K562 (cell line): ENCODE measurements around the gene RIC8B. TPM values are rescaled to one million over a fixed set of nuclear protein-coding genes. Genes with fewer than 3 reads are reported as not detected.

Experiments
- EP300 ChIP-seq: IDR thresholded peaks from 2 replicates; pipeline ENCODE4 v1.6.1; 2012; ENCODE audit warnings: low read length, improper control_type of control experiment
- GATAD2A ChIP-seq: fragments of 450-650 bp; IDR thresholded peaks from 2 replicates; pipeline ENCODE4 v1.6.1; 2017
- HNRNPLL ChIP-seq: fragments of 200-400 bp; formaldehyde crosslinking; IDR thresholded peaks from 2 replicates; pipeline ENCODE4 v1.6.1; 2017; ENCODE audit warnings: low read length, low read depth, mild to moderate bottlenecking; ENCODE audit not compliant: poor library complexity, severe bottlenecking
- KLF10 ChIP-seq: fragments of 250-450 bp; sonication (Bioruptor Pico); IDR thresholded peaks from 2 replicates; pipeline ENCODE4 v1.6.1; 2021; ENCODE audit warnings: matching md5 sums
- LEF1 ChIP-seq: fragments of 450-650 bp; IDR thresholded peaks from 2 replicates; pipeline ENCODE4 v1.6.1; 2016; ENCODE audit warnings: mild to moderate bottlenecking
- MAZ ChIP-seq, 2 experiments: fragments of 450-650 bp in 1 of 2; sonication (generic) in 1 of 2; formaldehyde crosslinking; IDR thresholded peaks in 1 of 2; conservative IDR thresholded peaks in 1 of 2; 2 replicates each; pipeline versions ENCODE4 v1.4.0 to v1.5.0; 2020; ENCODE audit warnings: mild to moderate bottlenecking in 1 of 2, missing genetic modification reagents in 1 of 2
- PATZ1 ChIP-seq: fragments of 250-450 bp; sonication (Bioruptor Pico); IDR thresholded peaks from 2 replicates; pipeline ENCODE4 v1.5.0; 2020; ENCODE audit warnings: mild to moderate bottlenecking, borderline replicate concordance
- PBX2 ChIP-seq, 2 experiments: IDR thresholded peaks in 1 of 2; conservative IDR thresholded peaks in 1 of 2; 2 replicates each; pipeline ENCODE4 v1.6.1; 2016; ENCODE audit warnings: low read depth in 2 of 2, mild to moderate bottlenecking in 1 of 2, missing compliant biosample characterization in 1 of 2, missing genetic modification characterization in 1 of 2, moderate library complexity in 1 of 2
- ZSCAN32 ChIP-seq: fragments of 450-650 bp; formaldehyde crosslinking; IDR thresholded peaks from 2 replicates; pipeline ENCODE4 v1.4.0; 2020; ENCODE audit warnings: mild to moderate bottlenecking, moderate library complexity
- polyA plus RNA-seq, 8 experiments: library from polyadenylated mRNA; depleted of rRNA in 4 of 8; stranded (reverse) in 5 of 8; unstranded in 3 of 8; fragments of >200 nt; fragmentation: Nextera tagmentation in 2 of 8; fragmentation: Illumina TruSeq in 1 of 8; extraction: Ambion mirVana in 2 of 8; extraction: Trizol in 1 of 8; gene quantifications; 2 replicates each; pipeline versions ENCODE4 v1.2.1 to v1.2.3, GENCODE V29; 2011 to 2014; ENCODE audit warnings: inconsistent platforms in 1 of 8, missing spikeins in 1 of 8
- total RNA-seq, 7 experiments: library from RNA; depleted of rRNA in 6 of 7; stranded (reverse); fragments of >200 nt in 6 of 7; fragmentation: Illumina TruSeq in 2 of 7; extraction: Trizol in 2 of 7; gene quantifications; 2 replicates each; pipeline versions ENCODE4 v1.2.1 to v1.2.3, GENCODE V29; 2011 to 2021; ENCODE audit warnings: low replicate concordance in 1 of 7
- TF ChIP-seq, protein P1 (sequence below): IDR thresholded peaks from 2 replicates; pipeline ENCODE4 v1.6.1; 2012; ENCODE audit warnings: low read depth, low read length, improper control_type of control experiment, borderline replicate concordance

Gene RIC8B
- total and polyA plus RNA-seq, 9 of the 15 experiments (the other 6 are each of a cell fraction or from before 2014, with no cell fraction given) = 0.92 to 8.1 (median 4.8) TPM

DNA sequence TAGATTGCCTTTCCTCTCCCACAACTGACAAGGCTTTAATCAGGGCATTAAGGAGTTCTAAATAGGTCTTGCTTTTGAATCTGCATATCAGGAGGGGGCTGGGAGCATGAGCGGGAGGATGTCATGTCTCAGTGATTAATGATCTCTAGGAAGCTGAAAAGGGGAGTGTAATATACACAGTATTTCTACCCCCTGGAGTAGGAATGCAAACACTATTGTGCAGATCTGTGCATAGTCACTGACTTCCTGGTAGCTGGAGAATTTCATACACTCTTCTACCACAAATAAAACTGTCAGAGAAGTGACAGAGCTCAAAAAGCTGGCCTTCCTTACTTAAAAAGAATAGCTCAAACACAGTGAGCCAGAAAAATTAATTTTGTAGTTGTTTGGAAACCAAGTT, 65.8 kb downstream of the RIC8B start (continued):
- TF ChIP-seq EP300 = peak; percentile 28; the same call in 1 of the 2 replicates
- TF ChIP-seq LEF1 = peak; percentile 54
- TF ChIP-seq KLF10 (CRISPR knock-in tag) = no peak
- TF ChIP-seq, protein P1, sequence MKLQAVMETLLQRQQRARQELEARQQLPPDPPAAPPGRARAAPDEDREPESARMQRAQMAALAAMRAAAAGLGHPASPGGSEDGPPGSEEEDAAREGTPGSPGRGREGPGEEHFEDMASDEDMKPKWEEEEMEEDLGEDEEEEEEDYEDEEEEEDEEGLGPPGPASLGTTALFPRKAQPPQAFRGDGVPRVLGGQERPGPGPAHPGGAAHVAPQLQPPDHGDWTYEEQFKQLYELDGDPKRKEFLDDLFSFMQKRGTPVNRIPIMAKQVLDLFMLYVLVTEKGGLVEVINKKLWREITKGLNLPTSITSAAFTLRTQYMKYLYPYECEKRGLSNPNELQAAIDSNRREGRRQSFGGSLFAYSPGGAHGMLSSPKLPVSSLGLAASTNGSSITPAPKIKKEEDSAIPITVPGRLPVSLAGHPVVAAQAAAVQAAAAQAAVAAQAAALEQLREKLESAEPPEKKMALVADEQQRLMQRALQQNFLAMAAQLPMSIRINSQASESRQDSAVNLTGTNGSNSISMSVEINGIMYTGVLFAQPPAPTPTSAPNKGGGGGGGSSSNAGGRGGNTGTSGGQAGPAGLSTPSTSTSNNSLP = peak; percentile 85
- TF ChIP-seq PATZ1 (CRISPR knock-in tag) = no peak
- TF ChIP-seq HNRNPLL = no peak
- TF ChIP-seq GATAD2A = 0 out of 2 replicates have a peak, but pooled peaks have one; percentile 21
- peak; percentile 53 for TF ChIP-seq PBX2 (CRISPR knock-in tag; IDR thresholded peaks at IDR 0.05; ENCODE audit: low read depth)
- peak; percentile 97 for TF ChIP-seq PBX2 (tag; conservative IDR thresholded peaks at IDR 0.05; ENCODE audit: low read depth)
- no peak for TF ChIP-seq ZSCAN32 (CRISPR knock-in tag)
- TF ChIP-seq MAZ (CRISPR knock-in tag; conservative IDR thresholded peaks at IDR 0.05 in 1 of 2, IDR thresholded peaks at IDR 0.05 in 1 of 2) = peak; percentile 26 to 84; a peak in 3 of 4 replicates
